22Rv1 (cell line): ENCODE results near the gene KDM4B.

ENCODE experiments used
- H3K27ac ChIP-seq: fragments of 450-650 bp; 2 replicates; pipeline ENCODE4 v1.5.1; 2017
- CTCF ChIP-seq: fragments of 450-650 bp; IDR thresholded peaks from 2 replicates; pipeline ENCODE4 v1.5.1; 2017; ENCODE audit warnings: mild to moderate bottlenecking
- ZFX ChIP-seq: fragments of 450-650 bp; IDR thresholded peaks from 2 replicates; pipeline ENCODE4 v1.6.1; 2017; ENCODE audit warnings: antibody characterized with exemption, borderline replicate concordance

The KDM4B gene

GRCh38 chr19:4968462-4969291 lies at the start of gene KDM4B:
Gene KDM4B, plus strand, starts transcription at chr19:4969113. Its CDS starts 63,778 bp downstream, at chr19:5032891.
- H3K27ac ChIP-seq = peak within 1 kb of the TSS; percentile 82
- TF ChIP-seq ZFX = no peak
- no peak for TF ChIP-seq CTCF

GRCh38 chr19:4922530-4923275 lies 46.2 kb upstream of the KDM4B start:
- H3K27ac ChIP-seq = no peak overlapping the region
- TF ChIP-seq ZFX (no peak), CTCF (no peak)

- H3K27ac ChIP-seq = no peak overlapping the region
- TF ChIP-seq ZFX = no peak
- TF ChIP-seq CTCF = no peak
Measured at GRCh38 chr19:4923276-4923747, 45.6 kb upstream of the KDM4B start.

- TF ChIP-seq ZFX = no peak
- no peak for TF ChIP-seq CTCF
- H3K27ac ChIP-seq = no peak overlapping the region
Measured at GRCh38 chr19:4929186-4929585, 39.7 kb upstream of the KDM4B start.

- TF ChIP-seq ZFX (no peak), CTCF (no peak)
- no peak overlapping the region for H3K27ac ChIP-seq
Measured at GRCh38 chr19:4930664-4931063, 38.2 kb upstream of the KDM4B start.

- peak overlapping the region; percentile 32 for H3K27ac ChIP-seq
- TF ChIP-seq CTCF (no peak), ZFX (no peak)
Measured at GRCh38 chr19:4932711-4933110, 36.2 kb upstream of the KDM4B start.

GRCh38 chr19:4933528-4933927 lies 35.4 kb upstream of the KDM4B start:
- peak overlapping the region; percentile 32 for H3K27ac ChIP-seq
- TF ChIP-seq ZFX = no peak
- no peak for TF ChIP-seq CTCF
